PC-9 (cell line): ENCODE results near the gene COPA.

ENCODE experiments used
- CTCF ChIP-seq: fragments of 200-600 bp; sonication (generic); conservative IDR thresholded peaks from 2 replicates; pipeline ENCODE4 v1.6.1; 2017; ENCODE audit warnings: mixed run types, antibody characterized with exemption, mild to moderate bottlenecking, moderate library complexity
- EZH2 ChIP-seq: fragments of 200-600 bp; sonication (generic); IDR thresholded peaks from 2 replicates; pipeline ENCODE4 v1.8.0; 2017; ENCODE audit warnings: antibody characterized with exemption, low read depth

DNA sequence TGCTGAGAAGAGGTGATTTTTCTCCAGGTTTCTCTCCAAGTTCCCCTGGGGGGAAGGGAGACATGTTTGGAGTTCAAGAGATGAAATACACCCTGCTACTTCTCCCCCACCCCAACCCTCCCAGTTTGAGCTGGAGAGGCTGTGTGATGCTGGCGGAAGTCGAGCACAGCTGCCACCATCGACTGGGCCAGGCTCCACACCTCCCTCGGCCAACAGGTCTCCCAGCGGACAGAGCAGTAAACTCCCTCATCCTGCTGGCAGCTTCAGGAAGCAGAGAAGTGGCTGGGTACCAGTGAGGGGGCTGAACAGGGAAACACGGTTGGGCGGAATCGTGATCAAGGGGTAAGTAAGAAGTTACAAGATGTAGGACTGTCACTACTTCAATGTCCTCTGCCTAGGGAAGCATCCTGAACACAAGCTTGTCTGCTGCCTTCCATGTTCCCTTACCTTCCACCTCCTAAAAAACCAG lies 17.2 kb upstream of the COPA start:
- TF ChIP-seq CTCF (no peak), EZH2 (no peak)
